ENCODE measurements around the gene FSTL4.

FSTL4 gene

DNA sequence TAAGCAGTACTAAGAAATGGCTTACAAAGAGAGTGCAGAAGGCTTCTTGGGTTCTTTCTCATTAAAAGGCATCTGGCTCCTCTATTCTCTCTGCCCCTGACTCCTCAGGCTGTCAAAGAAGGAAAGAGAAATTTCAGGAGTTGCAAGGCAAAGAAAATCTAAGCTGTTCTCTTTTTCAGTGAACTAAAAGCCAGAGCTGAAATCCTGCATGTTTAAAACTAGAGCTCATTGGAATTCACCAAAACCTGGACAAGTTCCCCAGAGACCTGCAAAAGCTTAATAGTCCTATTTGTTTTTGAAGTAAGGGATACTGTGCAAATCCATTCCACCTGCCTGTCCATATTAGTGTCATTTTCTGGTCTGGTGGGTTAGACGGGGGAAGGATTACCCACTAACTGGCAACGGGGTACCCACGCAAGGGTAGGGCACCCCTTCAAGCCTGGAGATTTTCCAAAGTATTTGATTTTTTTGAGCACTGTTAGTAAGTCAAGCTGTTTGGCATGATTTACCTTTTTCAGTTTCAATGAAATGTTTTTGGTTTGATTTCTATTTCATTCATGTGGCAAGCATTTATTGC is 179.3 kb downstream of the FSTL4 start:
- Histone ChIP-seq H3K36me3 (ENCODE audit: control insufficient read depth in 4 of 4, insufficient read depth in 4 of 4, low read length in 3 of 4) (no peaks in the 10 kb centered on the region), H3K4me1 (ENCODE audit: control extremely low read depth in 1 of 4, control insufficient read depth in 4 of 4, insufficient read depth in 4 of 4, low read length in 3 of 4) (no peaks in the 10 kb centered on the region), H3K4me3 (ENCODE audit: control insufficient read depth in 1 of 7, extremely low read depth in 1 of 7, insufficient read depth in 4 of 7, low read depth in 2 of 7, low read length in 6 of 7) (no peak overlapping the region), H3K27ac (ENCODE audit: insufficient read depth in 1 of 2, low read depth in 1 of 2, low read length in 2 of 2, poor library complexity in 1 of 2, severe bottlenecking in 2 of 2) (no peak overlapping the region), H3K27me3 (replicated peaks in 2 of 5; ENCODE audit: control insufficient read depth in 4 of 5, insufficient read depth in 5 of 5, low read length in 4 of 5) (peaks cover 0 to 15% (median 0%) of the 10 kb centered on the region in 5 experiments), H3K9me3 (ENCODE audit: control extremely low read depth in 1 of 5, control insufficient read depth in 4 of 5, insufficient read depth in 2 of 5, low read depth in 1 of 5, low read length in 4 of 5) (no peaks in the 10 kb centered on the region)
- no peak for DNase-seq
- 95% methylated on average over 3 of the region's 3 CpGs for WGBS (ENCODE audit: insufficient coverage)
- ChIA-PET CTCF (interaction anchor here (1.0 to 1.6 kb wide), 2 partner anchors 9 to 11 kb away, joined by 3 to 7 read pairs; no protein-coding TSS in a partner anchor), POLR2A (no interaction called here)

DNA sequence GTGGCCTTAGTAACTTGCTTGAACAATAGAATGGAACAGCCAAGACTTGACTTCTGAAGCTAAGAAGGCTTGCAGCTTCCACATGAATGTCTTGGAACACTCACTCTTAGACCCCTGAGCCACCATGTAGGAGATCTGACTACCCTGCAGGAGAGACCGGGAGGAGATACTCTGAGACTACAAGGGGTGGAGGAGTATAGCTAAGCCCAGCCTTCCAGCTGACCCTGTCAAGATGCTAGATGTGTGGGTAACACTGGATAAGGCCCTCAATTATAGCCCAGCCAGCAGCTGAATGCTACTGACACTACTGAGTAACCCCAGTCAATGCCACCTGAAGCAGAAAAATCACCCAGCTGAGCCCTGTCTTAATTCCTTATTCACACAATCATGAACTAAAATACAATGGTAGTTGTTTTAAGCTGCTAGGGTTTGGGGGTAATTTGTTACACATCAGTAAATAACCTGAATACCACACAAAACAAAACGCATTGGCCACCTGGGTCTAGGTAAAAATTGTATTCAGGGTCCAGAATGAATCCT is 180.9 kb downstream of the FSTL4 start:
- POLR2A ChIA-PET, result no interaction called here
- DNase-seq, result no peak
- 100% methylated on average over 1 of the region's 2 CpGs for WGBS (ENCODE audit: insufficient coverage)
- H3K27ac ChIP-seq (ENCODE audit: insufficient read depth in 1 of 2, low read depth in 1 of 2, low read length in 2 of 2, poor library complexity in 1 of 2, severe bottlenecking in 2 of 2), result no peak overlapping the region
- H3K27me3 ChIP-seq (replicated peaks in 2 of 5; ENCODE audit: control insufficient read depth in 4 of 5, insufficient read depth in 5 of 5, low read length in 4 of 5), result peaks cover 0 to 12% (median 0%) of the 10 kb centered on the region in 5 experiments
- no peaks in the 10 kb centered on the region for H3K4me1 ChIP-seq (ENCODE audit: control extremely low read depth in 1 of 4, control insufficient read depth in 4 of 4, insufficient read depth in 4 of 4, low read length in 3 of 4)
- no peak overlapping the region for H3K4me3 ChIP-seq (ENCODE audit: control insufficient read depth in 1 of 7, extremely low read depth in 1 of 7, insufficient read depth in 4 of 7, low read depth in 2 of 7, low read length in 6 of 7)
- H3K36me3 ChIP-seq (ENCODE audit: control insufficient read depth in 4 of 4, insufficient read depth in 4 of 4, low read length in 3 of 4), result no peaks in the 10 kb centered on the region
- H3K9me3 ChIP-seq (ENCODE audit: control extremely low read depth in 1 of 5, control insufficient read depth in 4 of 5, insufficient read depth in 2 of 5, low read depth in 1 of 5, low read length in 4 of 5), result no peaks in the 10 kb centered on the region
- CTCF ChIA-PET, result no interaction called here

DNA sequence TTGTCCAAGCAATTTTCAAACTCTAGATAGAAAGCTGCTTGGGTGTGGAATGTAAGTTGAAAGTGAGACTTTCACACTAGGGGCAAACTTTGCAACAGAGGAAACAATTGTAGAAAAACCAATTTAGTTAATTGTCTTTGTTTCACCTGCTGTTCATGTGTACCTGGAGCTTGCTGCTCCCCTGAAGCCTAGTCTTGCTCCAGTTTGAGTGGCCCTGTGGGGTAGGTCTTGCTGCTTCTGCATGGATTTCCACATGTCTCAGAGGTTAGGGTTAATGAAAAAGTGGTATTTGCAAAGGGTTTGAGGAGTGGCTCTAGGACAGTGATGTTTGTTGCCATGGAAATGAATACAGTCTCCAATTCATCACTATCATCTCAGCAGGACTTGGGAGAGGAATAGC is 182.2 kb downstream of the FSTL4 start:
- H3K27ac ChIP-seq (ENCODE audit: insufficient read depth in 1 of 2, low read depth in 1 of 2, low read length in 2 of 2, poor library complexity in 1 of 2, severe bottlenecking in 2 of 2), result no peak overlapping the region
- no peaks in the 10 kb centered on the region for H3K36me3 ChIP-seq (ENCODE audit: control insufficient read depth in 4 of 4, insufficient read depth in 4 of 4, low read length in 3 of 4)
- DNase-seq, result no peak
- H3K4me1 ChIP-seq (ENCODE audit: control extremely low read depth in 1 of 4, control insufficient read depth in 4 of 4, insufficient read depth in 4 of 4, low read length in 3 of 4), result no peaks in the 10 kb centered on the region
- peaks cover 0 to 11% (median 0%) of the 10 kb centered on the region in 5 experiments for H3K27me3 ChIP-seq (replicated peaks in 2 of 5; ENCODE audit: control insufficient read depth in 4 of 5, insufficient read depth in 5 of 5, low read length in 4 of 5)
- POLR2A ChIA-PET, result no interaction called here
- H3K4me3 ChIP-seq (ENCODE audit: control insufficient read depth in 1 of 7, extremely low read depth in 1 of 7, insufficient read depth in 4 of 7, low read depth in 2 of 7, low read length in 6 of 7), result no peak overlapping the region
- no peaks in the 10 kb centered on the region for H3K9me3 ChIP-seq (ENCODE audit: control extremely low read depth in 1 of 5, control insufficient read depth in 4 of 5, insufficient read depth in 2 of 5, low read depth in 1 of 5, low read length in 4 of 5)
- CTCF ChIA-PET, result interaction anchor here (1.3 kb wide), 1 partner anchor 10 kb away, joined by 3 read pairs; no protein-coding TSS in a partner anchor

DNA sequence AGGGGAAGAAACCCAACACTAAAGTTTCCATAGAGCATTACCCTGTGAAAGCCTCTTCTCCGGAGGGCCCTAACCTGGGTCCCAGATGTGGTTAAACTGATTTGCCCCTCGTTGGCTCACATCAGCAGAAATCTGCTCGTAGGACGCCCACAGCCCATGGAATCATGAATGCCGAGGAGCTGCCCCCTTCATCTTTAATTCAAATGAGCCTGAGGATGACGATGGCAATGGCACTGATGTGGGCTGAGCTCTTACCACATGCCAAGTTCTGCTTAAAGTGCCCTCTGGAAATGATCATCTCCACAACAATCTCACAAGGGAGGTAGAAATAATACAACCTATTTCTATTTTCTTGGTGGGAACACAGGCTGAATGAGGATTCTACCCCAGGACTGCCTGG is 183.3 kb downstream of the FSTL4 start:
- POLR2A ChIA-PET, result no interaction called here
- CTCF ChIA-PET, result interaction anchor here (0.7 kb wide), 1 partner anchor 13 kb away, joined by 3 read pairs; no protein-coding TSS in a partner anchor
- no peaks in the 10 kb centered on the region for H3K9me3 ChIP-seq (ENCODE audit: control extremely low read depth in 1 of 5, control insufficient read depth in 4 of 5, insufficient read depth in 2 of 5, low read depth in 1 of 5, low read length in 4 of 5)
- H3K27me3 ChIP-seq (replicated peaks in 2 of 5; ENCODE audit: control insufficient read depth in 4 of 5, insufficient read depth in 5 of 5, low read length in 4 of 5), result peaks cover 0 to 11% (median 0%) of the 10 kb centered on the region in 5 experiments
- H3K4me1 ChIP-seq (ENCODE audit: control extremely low read depth in 1 of 4, control insufficient read depth in 4 of 4, insufficient read depth in 4 of 4, low read length in 3 of 4), result no peaks in the 10 kb centered on the region
- no peak for DNase-seq
- H3K36me3 ChIP-seq (ENCODE audit: control insufficient read depth in 4 of 4, insufficient read depth in 4 of 4, low read length in 3 of 4), result no peaks in the 10 kb centered on the region
- H3K27ac ChIP-seq (ENCODE audit: insufficient read depth in 1 of 2, low read depth in 1 of 2, low read length in 2 of 2, poor library complexity in 1 of 2, severe bottlenecking in 2 of 2), result no peak overlapping the region
- WGBS (ENCODE audit: insufficient coverage), result 94% methylated on average over 6 of the region's 6 CpGs
- no peak overlapping the region for H3K4me3 ChIP-seq (ENCODE audit: control insufficient read depth in 1 of 7, extremely low read depth in 1 of 7, insufficient read depth in 4 of 7, low read depth in 2 of 7, low read length in 6 of 7)

DNA sequence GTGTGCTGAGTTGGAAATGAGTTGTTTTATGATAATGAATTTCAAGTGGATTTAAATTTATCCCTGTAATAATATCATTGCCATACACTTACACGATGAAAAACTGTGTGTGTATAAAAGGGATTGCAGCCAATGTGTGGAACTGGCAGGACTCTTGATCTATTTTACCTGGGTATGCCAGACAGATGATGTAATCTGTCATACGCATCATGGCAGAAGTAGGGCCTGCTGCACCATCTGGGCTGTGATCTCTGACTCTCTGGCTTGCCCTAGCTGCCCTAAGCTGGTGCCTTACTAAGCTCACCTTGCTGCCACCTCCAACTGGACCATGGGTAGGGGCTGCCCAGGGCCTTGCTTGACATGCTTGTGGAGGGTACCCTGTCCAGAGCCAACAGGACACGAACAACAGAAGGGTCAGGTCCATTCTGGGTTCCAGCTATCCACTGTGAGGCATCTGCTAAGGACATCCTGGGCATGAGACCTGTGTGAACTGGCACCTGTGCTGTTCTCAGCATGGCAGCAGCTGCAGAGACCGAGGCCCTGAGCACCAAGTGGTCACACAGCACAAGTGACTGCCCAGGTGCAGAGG is 184.2 kb downstream of the FSTL4 start:
- H3K27me3 ChIP-seq (replicated peaks in 2 of 5; ENCODE audit: control insufficient read depth in 4 of 5, insufficient read depth in 5 of 5, low read length in 4 of 5), result peaks cover 0 to 13% (median 2%) of the 10 kb centered on the region in 5 experiments
- H3K27ac ChIP-seq (ENCODE audit: insufficient read depth in 1 of 2, low read depth in 1 of 2, low read length in 2 of 2, poor library complexity in 1 of 2, severe bottlenecking in 2 of 2), result no peak overlapping the region
- no peak overlapping the region for H3K4me3 ChIP-seq (ENCODE audit: control insufficient read depth in 1 of 7, extremely low read depth in 1 of 7, insufficient read depth in 4 of 7, low read depth in 2 of 7, low read length in 6 of 7)
- 90% methylated on average over 3 of the region's 4 CpGs for WGBS (ENCODE audit: insufficient coverage)
- POLR2A ChIA-PET, result no interaction called here
- H3K4me1 ChIP-seq (ENCODE audit: control extremely low read depth in 1 of 4, control insufficient read depth in 4 of 4, insufficient read depth in 4 of 4, low read length in 3 of 4), result peaks cover 0 to 3% (median 0%) of the 10 kb centered on the region in 4 experiments
- H3K36me3 ChIP-seq (ENCODE audit: control insufficient read depth in 4 of 4, insufficient read depth in 4 of 4, low read length in 3 of 4), result no peaks in the 10 kb centered on the region
- CTCF ChIA-PET, result no interaction called here
- DNase-seq, result no peak
- H3K9me3 ChIP-seq (ENCODE audit: control extremely low read depth in 1 of 5, control insufficient read depth in 4 of 5, insufficient read depth in 2 of 5, low read depth in 1 of 5, low read length in 4 of 5), result no peaks in the 10 kb centered on the region

DNA sequence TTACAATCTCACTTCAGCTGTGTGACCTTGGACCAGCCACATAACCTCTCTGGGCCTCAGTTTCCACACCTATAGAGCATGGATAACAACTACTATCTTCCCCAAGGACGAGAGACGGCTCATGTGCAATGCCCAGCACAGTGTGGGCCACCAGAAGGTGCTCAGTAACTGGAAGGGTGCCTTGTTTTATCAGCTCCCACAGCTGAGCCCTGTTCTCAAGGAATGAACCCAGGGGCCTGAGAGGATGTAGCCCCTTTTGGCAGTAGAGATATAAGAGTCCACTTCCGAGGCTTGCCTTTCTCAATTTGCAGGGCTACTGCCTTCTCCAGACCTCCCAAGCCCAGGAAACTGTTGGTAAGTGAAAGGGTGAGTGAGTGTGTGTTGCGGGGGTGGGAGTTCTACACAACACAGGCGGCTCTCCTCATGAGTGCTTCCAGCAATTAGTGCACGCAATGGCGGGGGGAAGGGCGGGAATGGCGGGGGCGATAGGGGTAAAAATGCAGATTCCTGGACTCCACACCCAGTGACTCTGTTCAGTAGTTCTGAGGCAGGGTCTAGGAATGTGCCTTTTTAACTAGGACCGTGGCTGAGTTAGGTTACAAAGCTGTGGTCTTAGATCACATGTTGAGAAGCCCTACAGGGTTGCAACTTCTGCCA is 185.1 kb downstream of the FSTL4 start:
- H3K4me1 ChIP-seq (ENCODE audit: control extremely low read depth in 1 of 4, control insufficient read depth in 4 of 4, insufficient read depth in 4 of 4, low read length in 3 of 4), result peaks cover 0 to 3% (median 0%) of the 10 kb centered on the region in 4 experiments
- no peak for DNase-seq
- no peaks in the 10 kb centered on the region for H3K36me3 ChIP-seq (ENCODE audit: control insufficient read depth in 4 of 4, insufficient read depth in 4 of 4, low read length in 3 of 4)
- H3K27me3 ChIP-seq (replicated peaks in 2 of 5; ENCODE audit: control insufficient read depth in 4 of 5, insufficient read depth in 5 of 5, low read length in 4 of 5), result peaks cover 0 to 12% (median 2%) of the 10 kb centered on the region in 5 experiments
- H3K27ac ChIP-seq (ENCODE audit: insufficient read depth in 1 of 2, low read depth in 1 of 2, low read length in 2 of 2, poor library complexity in 1 of 2, severe bottlenecking in 2 of 2), result no peak overlapping the region
- CTCF ChIA-PET, result interaction anchor here (0.9 kb wide), 1 partner anchor 11 kb away, joined by 3 read pairs; no protein-coding TSS in a partner anchor
- H3K4me3 ChIP-seq (ENCODE audit: control insufficient read depth in 1 of 7, extremely low read depth in 1 of 7, insufficient read depth in 4 of 7, low read depth in 2 of 7, low read length in 6 of 7), result no peak overlapping the region
- H3K9me3 ChIP-seq (ENCODE audit: control extremely low read depth in 1 of 5, control insufficient read depth in 4 of 5, insufficient read depth in 2 of 5, low read depth in 1 of 5, low read length in 4 of 5), result no peaks in the 10 kb centered on the region
- WGBS (ENCODE audit: insufficient coverage), result 91% methylated on average over 8 of the region's 11 CpGs
- POLR2A ChIA-PET, result no interaction called here

DNA sequence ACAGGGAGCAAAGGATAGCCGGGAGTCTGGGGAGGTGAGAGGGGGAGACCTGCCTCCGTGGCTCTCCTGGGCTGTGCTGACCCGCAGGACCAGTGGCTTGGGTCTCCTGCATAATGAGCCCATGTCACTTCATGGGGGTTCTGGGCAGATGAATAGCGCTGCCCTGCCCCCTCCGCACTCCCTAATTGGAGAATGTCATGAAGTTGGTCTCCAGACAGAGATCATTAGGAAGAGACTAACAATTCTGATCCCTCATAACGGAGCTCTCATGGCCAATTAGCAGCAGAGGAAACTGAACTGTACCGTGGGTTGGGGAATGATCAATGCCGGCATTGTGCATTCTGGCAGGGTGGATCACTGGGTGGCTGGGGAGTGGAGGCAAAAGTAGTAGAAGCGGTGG is 186.1 kb downstream of the FSTL4 start:
- POLR2A ChIA-PET, result no interaction called here
- Histone ChIP-seq H3K9me3 (ENCODE audit: control extremely low read depth in 1 of 5, control insufficient read depth in 4 of 5, insufficient read depth in 2 of 5, low read depth in 1 of 5, low read length in 4 of 5) (no peaks in the 10 kb centered on the region), H3K27ac (ENCODE audit: insufficient read depth in 1 of 2, low read depth in 1 of 2, low read length in 2 of 2, poor library complexity in 1 of 2, severe bottlenecking in 2 of 2) (no peak overlapping the region), H3K4me3 (ENCODE audit: control insufficient read depth in 1 of 7, extremely low read depth in 1 of 7, insufficient read depth in 4 of 7, low read depth in 2 of 7, low read length in 6 of 7) (no peak overlapping the region), H3K27me3 (replicated peaks in 2 of 5; ENCODE audit: control insufficient read depth in 4 of 5, insufficient read depth in 5 of 5, low read length in 4 of 5) (peaks cover 0 to 12% (median 2%) of the 10 kb centered on the region in 5 experiments), H3K4me1 (ENCODE audit: control extremely low read depth in 1 of 4, control insufficient read depth in 4 of 4, insufficient read depth in 4 of 4, low read length in 3 of 4) (peaks cover 0 to 3% (median 0%) of the 10 kb centered on the region in 4 experiments), H3K36me3 (ENCODE audit: control insufficient read depth in 4 of 4, insufficient read depth in 4 of 4, low read length in 3 of 4) (no peaks in the 10 kb centered on the region)
- no peak for DNase-seq
- WGBS (ENCODE audit: insufficient coverage), result 96% methylated on average over 9 of the region's 9 CpGs
- CTCF ChIA-PET, result interaction anchor here (1.1 to 4.0 kb wide), 2 partner anchors 19 to 518 kb away, joined by 3 to 28 read pairs; no protein-coding TSS in a partner anchor

All from common myeloid progenitor, CD34-positive (primary cell).